Right lobe of liver (tissue), 6 donors: ENCODE measurements around the gene RNU2-63P. TPM values are rescaled to one million over a fixed set of nuclear protein-coding genes. Genes with fewer than 3 reads are reported as not detected.

Experiments
- ATAC-seq, 4 donors: fragments of 200-7000 bp; cut with Tn5 transposase; one replicate each; pipeline ENCODE4 v1.9.1; 2020; ENCODE audit warnings: mild to moderate bottlenecking in 4 of 4, moderate library complexity in 4 of 4
- DNase-seq, 3 donors: peaks; one replicate each; pipeline ENCODE4 v3.0.0-alpha.2; 2020
- H3K27ac ChIP-seq, 3 donors: fragments of 200-600 bp; one replicate each; pipeline ENCODE4 v1.8.0; 2022
- H3K27me3 ChIP-seq, 2 donors: fragments of 200-600 bp; one replicate each; pipeline ENCODE4 v1.8.0; 2022
- H3K36me3 ChIP-seq, 4 donors: fragments of 200-600 bp; sonication (generic) in 1 of 4; one replicate each; pipeline versions ENCODE4 v1.5.1 to v1.8.0; 2017 to 2022; ENCODE audit warnings: control low read depth in 1 of 4
- H3K4me1 ChIP-seq, 4 donors: fragments of 200-600 bp; sonication (generic) in 1 of 4; one replicate each; pipeline versions ENCODE4 v1.5.1 to v1.8.0; 2017 to 2022; ENCODE audit warnings: control low read depth in 1 of 4
- H3K4me3 ChIP-seq, 3 donors: fragments of 200-600 bp; one replicate each; pipeline ENCODE4 v1.8.0; 2022
- H3K9me3 ChIP-seq, 4 donors: fragments of 200-600 bp; sonication (generic) in 1 of 4; one replicate each; pipeline versions ENCODE4 v1.5.1 to v1.8.0; 2017 to 2022; ENCODE audit warnings: control low read depth in 1 of 4
- CTCF ChIP-seq, 4 donors: fragments of 200-600 bp in 3 of 4; fragments of 450-650 bp in 1 of 4; IDR thresholded peaks; one replicate each; pipeline versions ENCODE4 v1.5.1 to v1.8.0; 2016 to 2022; ENCODE audit warnings: antibody characterized with exemption in 4 of 4, mild to moderate bottlenecking in 2 of 4
- POLR2A ChIP-seq: fragments of 450-650 bp; IDR thresholded peaks from one replicate; pipeline ENCODE4 v1.6.1; 2017; ENCODE audit warnings: antibody characterized with exemption, mild to moderate bottlenecking
- WGBS: methylation state at CpG from one replicate; pipeline ENCODE4 v1.1.6; 2018; ENCODE audit warnings: low coverage, low lambda C conversion rate; ENCODE audit not compliant: insufficient coverage; ENCODE audit errors: missing lambda C conversion rate; 5-methylcytosine and 5-hydroxymethylcytosine counted together
- intact Hi-C, 2 donors: fragments of 100-400 bp; cut with DNase I; formaldehyde crosslinking; loops; one replicate each; pipeline versions ENCODE4 v1.11.2 to v1.14.1; 2022
- total RNA-seq, 6 experiments: library from RNA; depleted of rRNA in 2 of 6; stranded (reverse); fragments of >200 nt in 2 of 6; fragmentation: NEBNext Ultra II Directional in 3 of 6; extraction: Animal tissue kit (Norgen Biotek cat#: 25700) in 3 of 6; gene quantifications; one replicate each; pipeline versions ENCODE4 v1.1.0 to v1.2.4, GENCODE V29; 2016 to 2023
- donor health status: DM: no; HTN: yes; CAD: no.
- donor health status: DM: no; HTN: no; CAD: no.
- donor health status: DM: no; HTN: no; CAD: no.
- donor health status: DM: no; HTN: yes; CAD: no.
- donor health status: DM: no; HTN: yes; CAD: no.

Gene RNU2-63P
- total RNA-seq, 6 experiments from 2014 or later: 2.0 to 4.2 (median 2.6) TPM; not detected in 3

GRCh38 chr2:88011011-88011410 lies 5.3 kb downstream of the RNU2-63P start:
- Histone ChIP-seq H3K27ac (no peak overlapping the region), H3K4me1 (peaks cover 0 to 6% (median 0%) of the 10 kb centered on the region in 4 donors), H3K4me3 (no peak overlapping the region), H3K9me3 (no peaks in the 10 kb centered on the region), H3K27me3 (no peaks in the 10 kb centered on the region), H3K36me3 (no peaks in the 10 kb centered on the region)
- TF ChIP-seq CTCF (IDR thresholded peaks at IDR 0.05): no peak
- TF ChIP-seq POLR2A: no peak
- ATAC-seq (no peak), DNase-seq (no peak)
- intact Hi-C loops: no loop called here
- 92% methylated on average over 1 of the region's 1 CpG for WGBS

DNA sequence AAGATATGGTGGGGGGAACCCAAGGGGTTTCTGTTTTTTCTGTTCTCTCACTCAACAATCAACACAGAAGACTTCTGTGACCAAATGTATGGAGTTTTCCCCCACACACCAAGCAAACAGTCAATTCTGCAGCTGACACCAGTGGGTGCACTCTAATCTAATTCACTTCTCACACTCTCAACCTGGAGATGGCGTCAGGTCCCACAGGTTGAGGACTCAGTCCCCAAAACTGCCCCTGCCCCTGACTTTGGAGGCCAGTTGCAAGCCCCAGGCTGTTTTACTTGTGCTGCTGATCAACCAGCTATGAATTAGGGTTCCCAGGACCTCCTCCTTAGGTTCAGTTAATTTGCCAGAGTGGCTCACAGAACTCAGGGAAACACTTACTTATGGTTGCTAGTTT lies 6.2 kb downstream of the RNU2-63P start:
- no peak overlapping the region for H3K27ac ChIP-seq
- no peaks in the 10 kb centered on the region for H3K9me3 ChIP-seq
- H3K4me3 ChIP-seq: no peak overlapping the region
- ATAC-seq (no peak), DNase-seq (no peak)
- 20% methylated on average over 1 of the region's 1 CpG for WGBS
- TF ChIP-seq POLR2A (no peak), CTCF (IDR thresholded peaks at IDR 0.05) (no peak)
- H3K36me3 ChIP-seq: no peaks in the 10 kb centered on the region
- no peaks in the 10 kb centered on the region for H3K4me1 ChIP-seq
- no peaks in the 10 kb centered on the region for H3K27me3 ChIP-seq
- intact Hi-C loops: no loop called here

DNA sequence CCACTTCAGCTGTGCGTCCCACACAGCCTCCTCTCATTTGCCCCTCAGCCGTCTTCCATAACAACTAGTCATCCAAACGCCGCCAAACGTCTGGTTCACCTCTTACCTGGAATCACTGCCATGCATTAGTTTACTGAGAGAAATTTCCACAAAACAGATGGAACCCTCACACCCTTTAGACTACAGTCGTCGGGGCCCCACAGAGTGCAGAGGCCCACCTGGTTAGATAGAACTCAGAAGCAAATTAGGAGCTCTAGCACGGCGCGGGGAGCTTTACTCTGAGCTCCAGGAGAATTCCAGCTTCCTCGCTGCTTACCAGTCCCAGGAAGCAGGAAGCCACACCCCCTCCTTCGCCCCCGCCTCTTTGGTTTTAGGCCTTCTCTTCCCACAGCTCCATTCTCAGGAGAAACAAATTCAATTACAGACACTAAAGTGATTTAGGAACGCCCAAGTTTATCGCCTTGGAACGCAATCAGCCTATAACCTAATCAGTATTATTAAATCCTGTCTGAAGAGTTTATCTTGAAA lies 9.4 kb downstream of the RNU2-63P start:
- intact Hi-C loops: no loop called here
- H3K4me1 ChIP-seq: no peaks in the 10 kb centered on the region
- WGBS: 95% methylated on average over 16 of the region's 16 CpGs
- TF ChIP-seq POLR2A (no peak), CTCF (IDR thresholded peaks at IDR 0.05) (no peak)
- no peaks in the 10 kb centered on the region for H3K27me3 ChIP-seq
- H3K36me3 ChIP-seq: no peaks in the 10 kb centered on the region
- H3K27ac ChIP-seq: no peak overlapping the region
- ATAC-seq: no peak
- no peak overlapping the region for H3K4me3 ChIP-seq
- no peak for DNase-seq
- H3K9me3 ChIP-seq: no peaks in the 10 kb centered on the region

DNA sequence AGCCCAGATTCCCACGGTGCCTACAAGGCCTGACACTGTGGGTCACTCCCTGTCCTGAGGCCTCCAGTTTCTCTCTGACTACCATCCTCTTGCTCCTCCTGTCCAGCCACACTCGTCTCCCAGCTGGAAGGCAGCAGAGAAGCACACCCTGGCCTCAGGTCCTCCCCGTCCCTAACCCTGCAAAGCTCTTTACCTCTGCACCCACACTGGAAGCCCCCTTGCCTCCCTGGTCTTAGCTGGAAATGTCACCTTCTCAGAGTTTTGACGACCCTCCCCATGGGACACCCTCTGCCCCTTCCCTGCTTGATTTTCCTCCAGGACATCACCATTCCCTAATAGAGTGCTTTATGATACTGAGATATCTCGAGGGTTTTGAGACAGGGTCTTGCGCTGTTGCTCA lies 10.6 kb downstream of the RNU2-63P start:
- no peak for ATAC-seq
- WGBS: 82% methylated on average over 3 of the region's 6 CpGs
- Histone ChIP-seq H3K27me3 (no peaks in the 10 kb centered on the region), H3K36me3 (no peaks in the 10 kb centered on the region), H3K4me3 (no peak overlapping the region), H3K4me1 (no peaks in the 10 kb centered on the region), H3K27ac (no peak overlapping the region), H3K9me3 (no peaks in the 10 kb centered on the region)
- intact Hi-C loops: no loop called here
- TF ChIP-seq CTCF (IDR thresholded peaks at IDR 0.05) (no peak), POLR2A (no peak)
- DNase-seq: no peak
